Measurements from ENCODE around the gene MEG3.

MEG3 gene

GRCh38 chr14:100891501-100892445 lies 65.9 kb downstream of the MEG3 start:
- Mint-ChIP-seq H3K27ac (no peak overlapping the region), H3K4me3 (no peak overlapping the region), H3K9me3 (no peaks in the 10 kb centered on the region), H3K4me1 (no peaks in the 10 kb centered on the region), H3K27me3 (peaks cover 16% of the 10 kb centered on the region)
- DNase-seq = no peak
- no peak for ATAC-seq

- no peaks in the 10 kb centered on the region for H3K4me1 Mint-ChIP-seq
- no peaks in the 10 kb centered on the region for H3K9me3 Mint-ChIP-seq
- ATAC-seq = no peak
- DNase-seq = no peak
- H3K4me3 Mint-ChIP-seq = no peak overlapping the region
- H3K27me3 Mint-ChIP-seq = peaks cover 16% of the 10 kb centered on the region
- H3K27ac Mint-ChIP-seq = no peak overlapping the region
Observed at GRCh38 chr14:100892496-100893227, 66.7 kb downstream of the MEG3 start.

GRCh38 chr14:100893228-100893601 lies 67.3 kb downstream of the MEG3 start:
- Mint-ChIP-seq H3K9me3 (no peaks in the 10 kb centered on the region), H3K27ac (no peak overlapping the region), H3K27me3 (peaks cover 16% of the 10 kb centered on the region), H3K4me3 (no peak overlapping the region), H3K4me1 (no peaks in the 10 kb centered on the region)
- DNase-seq (no peak), ATAC-seq (no peak)

- no peaks in the 10 kb centered on the region for H3K4me1 Mint-ChIP-seq
- H3K4me3 Mint-ChIP-seq = no peak overlapping the region
- DNase-seq = no peak
- ATAC-seq = no peak
- H3K27me3 Mint-ChIP-seq = peaks cover 21% of the 10 kb centered on the region
- H3K9me3 Mint-ChIP-seq = no peaks in the 10 kb centered on the region
- no peak overlapping the region for H3K27ac Mint-ChIP-seq
Observed at GRCh38 chr14:100893760-100894159, 67.8 kb downstream of the MEG3 start.

GRCh38 chr14:100894416-100894815 lies 68.5 kb downstream of the MEG3 start:
- no peak for ATAC-seq
- no peak overlapping the region for H3K27ac Mint-ChIP-seq
- no peak overlapping the region for H3K4me3 Mint-ChIP-seq
- no peaks in the 10 kb centered on the region for H3K9me3 Mint-ChIP-seq
- peaks cover 21% of the 10 kb centered on the region for H3K27me3 Mint-ChIP-seq
- DNase-seq = no peak
- no peaks in the 10 kb centered on the region for H3K4me1 Mint-ChIP-seq

- no peak for DNase-seq
- ATAC-seq = no peak
- H3K9me3 Mint-ChIP-seq = no peaks in the 10 kb centered on the region
- no peak overlapping the region for H3K4me3 Mint-ChIP-seq
- no peak overlapping the region for H3K27ac Mint-ChIP-seq
- H3K27me3 Mint-ChIP-seq = peaks cover 27% of the 10 kb centered on the region
- H3K4me1 Mint-ChIP-seq = peaks cover under 1% of the 10 kb centered on the region
Observed at GRCh38 chr14:100895411-100895810, 69.5 kb downstream of the MEG3 start.

- ATAC-seq (no peak), DNase-seq (no peak)
- no peaks in the 10 kb centered on the region for H3K9me3 Mint-ChIP-seq
- no peak overlapping the region for H3K27ac Mint-ChIP-seq
- no peak overlapping the region for H3K4me3 Mint-ChIP-seq
- peaks cover 37% of the 10 kb centered on the region for H3K27me3 Mint-ChIP-seq
- H3K4me1 Mint-ChIP-seq = peaks cover 6% of the 10 kb centered on the region
Observed at GRCh38 chr14:100896369-100897060, 70.6 kb downstream of the MEG3 start.

- DNase-seq = no peak
- no peak overlapping the region for H3K4me3 Mint-ChIP-seq
- peaks cover 6% of the 10 kb centered on the region for H3K4me1 Mint-ChIP-seq
- no peak overlapping the region for H3K27ac Mint-ChIP-seq
- H3K9me3 Mint-ChIP-seq = no peaks in the 10 kb centered on the region
- no peak for ATAC-seq
- peaks cover 51% of the 10 kb centered on the region for H3K27me3 Mint-ChIP-seq
Observed at GRCh38 chr14:100898465-100898864, 72.5 kb downstream of the MEG3 start.

GRCh38 chr14:100898935-100899883 lies 73.3 kb downstream of the MEG3 start:
- Mint-ChIP-seq H3K4me1 (peaks cover 6% of the 10 kb centered on the region), H3K4me3 (no peak overlapping the region), H3K9me3 (no peaks in the 10 kb centered on the region), H3K27me3 (peaks cover 58% of the 10 kb centered on the region), H3K27ac (no peak overlapping the region)
- DNase-seq (no peak), ATAC-seq (no peak)

- Mint-ChIP-seq H3K4me3 (no peak overlapping the region), H3K4me1 (peaks cover 6% of the 10 kb centered on the region), H3K27ac (no peak overlapping the region), H3K27me3 (peaks cover 67% of the 10 kb centered on the region), H3K9me3 (no peaks in the 10 kb centered on the region)
- ATAC-seq (no peak), DNase-seq (no peak)
Observed at GRCh38 chr14:100899884-100900771, 74.2 kb downstream of the MEG3 start.

- Mint-ChIP-seq H3K4me3 (no peak overlapping the region), H3K4me1 (peaks cover 6% of the 10 kb centered on the region), H3K9me3 (no peaks in the 10 kb centered on the region), H3K27ac (no peak overlapping the region), H3K27me3 (peaks cover 75% of the 10 kb centered on the region)
- peak; percentile 56 for ATAC-seq
- DNase-seq = peak; percentile 15 to 28
Observed at GRCh38 chr14:100900837-100901390, 75.0 kb downstream of the MEG3 start.

- Mint-ChIP-seq H3K27me3 (peaks cover 75% of the 10 kb centered on the region), H3K4me3 (no peak overlapping the region), H3K27ac (no peak overlapping the region)
Observed at GRCh38 chr14:100901391-100902183, 75.7 kb downstream of the MEG3 start.

More at GRCh38 chr14:100901391-100902183, 75.7 kb downstream of the MEG3 start:
- no peaks in the 10 kb centered on the region for H3K9me3 Mint-ChIP-seq
- no peak for DNase-seq
- no peak for ATAC-seq
- H3K4me1 Mint-ChIP-seq = peaks cover 6% of the 10 kb centered on the region

Measured in stimulated activated naive CD8-positive, alpha-beta T cell treated with anti-CD3 and anti-CD28 coated beads, Interleukin-15, amount 100 ng/mL, for 72 hours (primary cell).